ENCODE data around the gene ABAT.

The ABAT gene

GRCh38 chr16:8645141-8645521 is 29.3 kb upstream of the ABAT start:
- no peak for TF ChIP-seq ISL1 (CRISPR knock-in tag; IDR thresholded peaks at IDR 0.05)
- no peak for TF ChIP-seq ZFP30 (CRISPR knock-in tag; IDR thresholded peaks at IDR 0.05)
- no peak for TF ChIP-seq ARNTL (CRISPR knock-in tag; IDR thresholded peaks at IDR 0.05; ENCODE audit: borderline replicate concordance, low read depth)
- no peak for TF ChIP-seq TSHZ2 (CRISPR knock-in tag; IDR thresholded peaks at IDR 0.05)
- TF ChIP-seq ZNF70 (CRISPR knock-in tag; IDR thresholded peaks at IDR 0.05): no peak
- no peak for TF ChIP-seq POU6F1 (CRISPR knock-in tag; IDR thresholded peaks at IDR 0.05; ENCODE audit: borderline replicate concordance, low read depth)
- no peak for TF ChIP-seq ZFP3 (CRISPR knock-in tag; IDR thresholded peaks at IDR 0.05)
- no peak for TF ChIP-seq RARB (CRISPR knock-in tag; IDR thresholded peaks at IDR 0.05)
- no peak for TF ChIP-seq ZNF565 (CRISPR knock-in tag; conservative IDR thresholded peaks at IDR 0.05; ENCODE audit: low read depth)
- no peak for TF ChIP-seq BACH2 (CRISPR knock-in tag; IDR thresholded peaks at IDR 0.05; ENCODE audit: borderline replicate concordance)
- no peak for TF ChIP-seq TCF4 (CRISPR knock-in tag; IDR thresholded peaks at IDR 0.05; ENCODE audit: borderline replicate concordance)
- TF ChIP-seq TOX (CRISPR knock-in tag; IDR thresholded peaks at IDR 0.05; ENCODE audit: borderline replicate concordance): no peak
- TF ChIP-seq CSDC2 (CRISPR knock-in tag; IDR thresholded peaks at IDR 0.05): no peak
- TF ChIP-seq CSRNP3 (CRISPR knock-in tag; IDR thresholded peaks at IDR 0.05): no peak
- no peak for TF ChIP-seq SNAI2 (CRISPR knock-in tag; IDR thresholded peaks at IDR 0.05)
- TF ChIP-seq OSR1 (CRISPR knock-in tag; IDR thresholded peaks at IDR 0.05): no peak
- ATAC-seq: no peak

- TF ChIP-seq TCF4 (CRISPR knock-in tag; IDR thresholded peaks at IDR 0.05; ENCODE audit: borderline replicate concordance): no peak
- TF ChIP-seq ZNF8 (CRISPR knock-in tag; IDR thresholded peaks at IDR 0.05): no peak
- no peak for ATAC-seq
Measured at GRCh38 chr16:8645831-8646230, 28.6 kb upstream of the ABAT start.

- no peak for ATAC-seq
- no peak for TF ChIP-seq ZNF8 (CRISPR knock-in tag; IDR thresholded peaks at IDR 0.05)
- no peak for TF ChIP-seq TSHZ2 (CRISPR knock-in tag; IDR thresholded peaks at IDR 0.05)
- TF ChIP-seq GLIS3 (CRISPR knock-in tag; IDR thresholded peaks at IDR 0.05): no peak
- no peak for TF ChIP-seq CREB5 (CRISPR knock-in tag; IDR thresholded peaks at IDR 0.05; ENCODE audit: low read depth)
- TF ChIP-seq PATZ1 (CRISPR knock-in tag; IDR thresholded peaks at IDR 0.05; ENCODE audit: borderline replicate concordance): no peak
- no peak for TF ChIP-seq ZC3H10 (CRISPR knock-in tag; IDR thresholded peaks at IDR 0.05)
- TF ChIP-seq TCF4 (CRISPR knock-in tag; IDR thresholded peaks at IDR 0.05; ENCODE audit: borderline replicate concordance): no peak
- TF ChIP-seq ZNF70 (CRISPR knock-in tag; IDR thresholded peaks at IDR 0.05): no peak
Measured at GRCh38 chr16:8646326-8647053, 27.9 kb upstream of the ABAT start.

Data from SK-N-SH treated with all-trans-retinoic acid at 6 μM for 48 hours (cell line).